Measurements from ENCODE around the gene SPINK6. TPM values are rescaled to one million over a fixed set of nuclear protein-coding genes. Genes with fewer than 3 reads are reported as not detected.

SPINK6 gene
- total and polyA plus RNA-seq, 2 of the 4 experiments (the other 2 are of a cell fraction) = not detected

GRCh38 chr5:148201151-148201550 is 1.7 kb upstream of the SPINK6 start:
- H3K9me3 ChIP-seq (ENCODE audit: control insufficient read depth, insufficient read depth, low read length) = no peaks in the 10 kb centered on the region
- no peaks in the 10 kb centered on the region for H3K79me1 ChIP-seq (ENCODE audit: low read depth in 1 of 2, low read length in 2 of 2)
- no peak for DNase-seq
- H3K27ac ChIP-seq (ENCODE audit: insufficient read depth, low read length) = no peak overlapping the region
- no peak overlapping the region for H2AK9ac ChIP-seq (replicated peaks; ENCODE audit: low read depth, low read length, poor library complexity)
- no peak overlapping the region for H2AFZ ChIP-seq (replicated peaks; ENCODE audit: low read length, poor library complexity)
- no peaks in the 10 kb centered on the region for H3K36me3 ChIP-seq (ENCODE audit: control insufficient read depth, insufficient read depth, low read length)
- no peak overlapping the region for H2BK15ac ChIP-seq (ENCODE audit: low read depth, low read length)
- POLR2A ChIA-PET (ENCODE audit: unreplicated experiment) = no interaction called here
- WGBS, 2 experiments (ENCODE audit: extremely low coverage in 2 of 2, insufficient read length in 1 of 2) = no CpG with 5 or more reads among the region's 2 CpGs
- intact Hi-C loops (cut with micrococcal nuclease) = no loop called here
- no peak overlapping the region for H3K4me2 ChIP-seq (ENCODE audit: low read depth, low read length)
- H4K5ac ChIP-seq (ENCODE audit: low read depth, low read length) = no peak overlapping the region
- CTCF ChIA-PET = no interaction called here
- no peaks in the 10 kb centered on the region for H4K20me1 ChIP-seq (ENCODE audit: insufficient read depth, low read length)
- no peak overlapping the region for H2AK5ac ChIP-seq (ENCODE audit: low read depth, low read length)
- ATAC-seq (ENCODE audit: low read depth) = no peak
- no peaks in the 10 kb centered on the region for H3K4me1 ChIP-seq (ENCODE audit: control insufficient read depth, insufficient read depth, low read length)
- no peaks in the 10 kb centered on the region for H3K9me1 ChIP-seq (ENCODE audit: insufficient read depth, low read length)
- H3K4ac ChIP-seq (ENCODE audit: low read depth, low read length) = no peak overlapping the region
- no peak overlapping the region for H3K4me3 ChIP-seq (ENCODE audit: insufficient read depth, low read depth, low read length)
- no peak overlapping the region for H3K56ac ChIP-seq (ENCODE audit: extremely low read depth, insufficient read depth, low read length)
- H3K9ac ChIP-seq (ENCODE audit: low read depth, low read length) = no peak overlapping the region
- no peak overlapping the region for H2BK120ac ChIP-seq (ENCODE audit: low read depth, low read length)
- H2BK20ac ChIP-seq (ENCODE audit: low read depth, low read length) = no peak overlapping the region
- no TSS peak for BruUV-seq (replicated peaks)
- H3K14ac ChIP-seq (replicated peaks; ENCODE audit: low read depth, low read length) = no peak overlapping the region
- no peak overlapping the region for H4K91ac ChIP-seq (ENCODE audit: insufficient read depth, low read depth, low read length)
- no peaks in the 10 kb centered on the region for H3K27me3 ChIP-seq (ENCODE audit: control insufficient read depth, insufficient read depth, low read length)
- no peak overlapping the region for H4K8ac ChIP-seq (ENCODE audit: low read depth in 2 of 2, low read length in 2 of 2)
- no peak overlapping the region for H3K23ac ChIP-seq (ENCODE audit: low read depth, low read length)
- H3K18ac ChIP-seq (ENCODE audit: low read depth, low read length) = no peak overlapping the region
- dilution Hi-C loops (cut with HindIII; ENCODE audit: low sequenced_read_pairs, unreplicated experiment) = no loop called here
- in situ Hi-C loops (cut with MboI; ENCODE audit: low sequenced_read_pairs) = no loop called here
- TF ChIP-seq RAD21 (IDR thresholded peaks at IDR 0.05; ENCODE audit: low read length) = no peak
- TF ChIP-seq BHLHE40 (IDR thresholded peaks at IDR 0.05; ENCODE audit: low read depth, low read length) = no peak
- TF ChIP-seq USF2 (IDR thresholded peaks at IDR 0.05; ENCODE audit: low read depth, low read length) = no peak
- TF ChIP-seq RCOR1 (IDR thresholded peaks at IDR 0.05; ENCODE audit: insufficient replicate concordance, low read length) = no peak
- TF ChIP-seq MAFK (IDR thresholded peaks at IDR 0.05; ENCODE audit: low read depth, low read length) = no peak
- TF ChIP-seq ELK1 (IDR thresholded peaks at IDR 0.05; ENCODE audit: borderline replicate concordance, low read depth, low read length) = no peak
- TF ChIP-seq CHD1 (IDR thresholded peaks at IDR 0.05; ENCODE audit: low read depth, low read length) = no peak
- no peak for TF ChIP-seq NFE2L2 (IDR thresholded peaks at IDR 0.05; ENCODE audit: low read depth, low read length)
- no peak for TF ChIP-seq MXI1 (IDR thresholded peaks at IDR 0.05; ENCODE audit: borderline replicate concordance, low read depth, low read length)
- TF ChIP-seq MAZ (IDR thresholded peaks at IDR 0.05; ENCODE audit: borderline replicate concordance, low read depth, low read length) = no peak
- no peak for TF ChIP-seq FOS (IDR thresholded peaks at IDR 0.05; ENCODE audit: low read depth, low read length)
- TF ChIP-seq POLR2A (IDR thresholded peaks at IDR 0.05; ENCODE audit: low read depth, low read length) = no peak
- no peak for TF ChIP-seq SMC3 (IDR thresholded peaks at IDR 0.05; ENCODE audit: low read depth, low read length)
- no peak for TF ChIP-seq RFX5 (IDR thresholded peaks at IDR 0.05; ENCODE audit: low read depth, low read length)
- no peak for TF ChIP-seq CEBPB (IDR thresholded peaks at IDR 0.05; ENCODE audit: low read depth, low read length)
- no peak for TF ChIP-seq CTCF (conservative IDR thresholded peaks at IDR 0.05; ENCODE audit: low read depth, low read length)
- no peak overlapping the region for H2BK5ac ChIP-seq (ENCODE audit: low read depth, low read length, poor library complexity, severe bottlenecking)

All from IMR-90 (cell line).